Fibroblast of the aortic adventitia (primary cell): Measurements from ENCODE around the gene YBEY. TPM values are rescaled to one million over a fixed set of nuclear protein-coding genes. Genes with fewer than 3 reads are reported as not detected.

Experiments
- DNase-seq: peaks from one replicate; pipeline ENCODE4 v3.0.0-alpha.2; 2010; ENCODE audit warnings: low read depth
- H3K4me3 ChIP-seq: 2 replicates; pipeline ENCODE4 v1.5.1; 2011; ENCODE audit warnings: low read depth, mild to moderate bottlenecking, control low read depth, low read length, moderate library complexity
- total RNA-seq: library from RNA; depleted of rRNA; stranded (reverse); fragments of >200 nt; gene quantifications from 2 replicates; pipeline ENCODE4 v1.2.3, GENCODE V29; 2012; ENCODE audit warnings: low replicate concordance
- TF ChIP-seq, protein P1 (sequence below): IDR thresholded peaks from 2 replicates; pipeline ENCODE4 v1.5.1; 2011; ENCODE audit warnings: mild to moderate bottlenecking, low read length, control low read depth, inconsistent platforms; ENCODE audit not compliant: insufficient read depth

YBEY gene
- total RNA-seq, 1 donor, result 22.4 TPM

DNA sequence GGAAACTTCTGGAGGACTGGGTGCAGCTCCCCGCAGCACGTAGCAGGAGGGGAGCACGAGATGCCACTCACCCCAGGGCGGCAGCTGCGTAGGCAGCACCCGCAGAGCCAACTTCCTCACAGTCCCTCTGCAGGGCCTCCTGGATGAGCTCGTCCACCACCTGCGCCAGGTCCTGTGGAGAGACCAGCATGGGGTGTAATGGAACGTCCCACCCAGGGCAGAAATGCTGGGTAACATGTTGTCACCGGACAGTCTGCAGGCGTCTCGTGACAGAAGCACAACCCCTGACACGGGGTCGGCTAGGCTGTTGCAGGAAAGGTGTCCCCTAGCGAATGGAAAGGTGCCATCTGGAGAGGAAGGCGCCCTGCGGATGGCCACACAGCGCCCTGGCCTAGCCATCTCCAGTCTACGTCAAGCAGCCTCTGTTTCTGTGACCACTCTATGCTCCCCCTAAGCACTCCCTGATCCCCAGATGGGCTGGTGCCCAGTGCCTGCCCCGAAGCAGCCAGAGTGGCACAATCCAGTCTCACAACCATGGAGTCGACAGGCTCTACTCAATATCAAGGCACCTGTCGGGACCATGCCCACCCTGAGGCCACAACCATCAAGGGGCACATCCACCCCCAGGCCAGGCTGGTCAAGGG, 22.0 kb upstream of the YBEY start:
- H3K4me3 ChIP-seq, result no peak overlapping the region
- TF ChIP-seq, protein P1, sequence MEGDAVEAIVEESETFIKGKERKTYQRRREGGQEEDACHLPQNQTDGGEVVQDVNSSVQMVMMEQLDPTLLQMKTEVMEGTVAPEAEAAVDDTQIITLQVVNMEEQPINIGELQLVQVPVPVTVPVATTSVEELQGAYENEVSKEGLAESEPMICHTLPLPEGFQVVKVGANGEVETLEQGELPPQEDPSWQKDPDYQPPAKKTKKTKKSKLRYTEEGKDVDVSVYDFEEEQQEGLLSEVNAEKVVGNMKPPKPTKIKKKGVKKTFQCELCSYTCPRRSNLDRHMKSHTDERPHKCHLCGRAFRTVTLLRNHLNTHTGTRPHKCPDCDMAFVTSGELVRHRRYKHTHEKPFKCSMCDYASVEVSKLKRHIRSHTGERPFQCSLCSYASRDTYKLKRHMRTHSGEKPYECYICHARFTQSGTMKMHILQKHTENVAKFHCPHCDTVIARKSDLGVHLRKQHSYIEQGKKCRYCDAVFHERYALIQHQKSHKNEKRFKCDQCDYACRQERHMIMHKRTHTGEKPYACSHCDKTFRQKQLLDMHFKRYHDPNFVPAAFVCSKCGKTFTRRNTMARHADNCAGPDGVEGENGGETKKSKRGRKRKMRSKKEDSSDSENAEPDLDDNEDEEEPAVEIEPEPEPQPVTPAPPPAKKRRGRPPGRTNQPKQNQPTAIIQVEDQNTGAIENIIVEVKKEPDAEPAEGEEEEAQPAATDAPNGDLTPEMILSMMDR, result no peak
- DNase-seq, result no peak

GRCh38 chr21:46264690-46265144, 21.4 kb upstream of the YBEY start:
- DNase-seq, result no peak
- H3K4me3 ChIP-seq, result no peak overlapping the region
- TF ChIP-seq, protein P1, result no peak

DNA sequence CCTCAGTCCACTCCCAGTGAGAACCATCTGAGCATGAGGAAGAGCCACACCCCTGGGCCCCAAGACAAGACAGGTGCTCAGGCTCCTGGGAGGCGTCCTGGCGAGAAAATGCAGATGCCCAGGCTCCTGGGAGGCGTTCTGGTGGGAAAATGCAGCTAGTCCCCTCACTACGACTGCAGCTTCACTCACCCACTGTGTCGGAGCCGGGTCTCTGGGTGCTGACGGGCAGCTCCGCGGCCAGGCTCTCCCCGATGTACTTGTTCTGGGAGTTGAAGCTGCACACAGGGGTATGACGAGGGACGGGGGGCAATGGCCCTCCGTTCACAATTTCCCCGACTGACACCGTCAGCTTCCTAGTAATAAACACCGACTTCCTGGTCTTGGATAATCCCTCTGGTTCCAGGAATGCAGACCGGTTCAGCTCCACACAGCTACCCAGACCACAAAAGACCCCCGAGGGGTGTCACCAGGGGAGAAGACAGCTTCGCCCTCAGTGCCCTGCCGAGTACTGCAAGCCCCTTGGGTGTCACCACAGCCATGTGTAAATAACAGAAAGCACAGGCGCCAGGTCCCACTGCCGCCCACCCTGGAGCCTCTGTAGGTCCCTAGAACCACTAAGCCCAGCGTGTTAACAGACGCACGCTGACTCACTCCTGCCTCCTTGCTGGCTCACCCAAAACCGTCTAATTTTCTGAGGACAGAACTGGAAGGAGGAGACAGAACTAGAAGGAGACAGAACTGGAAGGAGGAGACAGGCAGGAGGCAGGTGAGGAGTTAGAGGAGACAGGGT, 20.2 kb upstream of the YBEY start:
- TF ChIP-seq, protein P1, result no peak
- DNase-seq, result no peak
- no peak overlapping the region for H3K4me3 ChIP-seq

- no peak for DNase-seq
- H3K4me3 ChIP-seq, result no peak overlapping the region
- TF ChIP-seq, protein P1, result no peak
Measured at GRCh38 chr21:46266946-46267345, 19.2 kb upstream of the YBEY start.

GRCh38 chr21:46268371-46268770, 17.8 kb upstream of the YBEY start:
- no peak for DNase-seq
- H3K4me3 ChIP-seq, result no peak overlapping the region
- TF ChIP-seq, protein P1, result no peak

DNA sequence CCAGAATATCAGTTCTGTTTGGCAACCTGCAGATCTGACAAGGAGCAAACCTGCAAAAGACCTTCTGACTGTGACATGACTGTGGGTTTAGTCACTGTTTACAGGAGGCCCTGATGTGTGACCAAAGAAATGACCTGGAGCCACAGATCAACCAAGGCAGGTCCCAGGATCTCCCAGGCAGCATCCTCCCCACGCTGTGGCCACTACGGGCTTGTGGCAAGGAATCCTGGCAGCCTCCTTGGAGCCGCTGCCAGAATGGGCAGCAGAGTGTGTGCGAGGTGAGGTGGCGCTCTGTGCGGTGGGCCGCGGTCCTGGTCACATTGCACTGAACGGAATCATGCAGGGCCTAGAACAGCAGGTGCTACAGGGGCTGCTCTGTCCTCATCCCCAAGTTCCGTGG, 16.7 kb upstream of the YBEY start:
- no peak overlapping the region for H3K4me3 ChIP-seq
- TF ChIP-seq, protein P1, result no peak
- no peak for DNase-seq
